EL (cell line): ENCODE results near the gene GBF1.

ENCODE experiments used
- DNase-seq: peaks from one replicate; pipeline ENCODE4 v3.0.0-alpha.2; 2016

GBF1 gene

GRCh38 chr10:102424916-102425315 lies 179.6 kb downstream of the GBF1 start:
- no peak for DNase-seq

- no peak for DNase-seq
These were observed 180.1 kb downstream of the GBF1 start for GRCh38 chr10:102425444-102425843.

DNA sequence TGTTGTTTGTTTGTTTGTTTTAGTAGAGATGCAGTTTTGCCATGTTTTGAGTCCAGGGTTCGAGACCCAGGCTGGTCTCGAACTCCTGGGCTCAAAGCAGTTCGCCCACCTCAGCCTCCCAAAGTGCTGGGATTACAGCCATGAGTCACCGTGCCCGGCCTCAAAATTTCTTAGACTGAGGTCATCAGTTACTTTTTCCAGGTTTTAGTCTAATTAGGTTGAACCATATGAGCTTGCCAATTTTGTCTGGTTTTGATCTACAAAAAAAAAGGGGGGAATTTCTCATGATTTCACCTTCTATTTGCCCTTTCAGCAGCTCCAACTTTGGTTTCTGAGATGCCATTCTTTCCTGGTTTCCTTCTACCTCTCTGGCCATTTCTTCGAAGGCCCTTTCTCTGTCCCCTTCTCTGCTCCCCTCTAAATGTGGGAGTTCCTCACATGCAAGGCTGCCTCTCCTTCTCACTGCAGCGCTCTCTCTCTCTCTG lies 181.5 kb downstream of the GBF1 start:
- peak; percentile 65 for DNase-seq

- no peak for DNase-seq
These were observed 184.1 kb downstream of the GBF1 start for GRCh38 chr10:102429468-102429867.

GRCh38 chr10:102431452-102432124 lies 186.3 kb downstream of the GBF1 start:
- DNase-seq: no peak
